ENCODE measurements around the gene UBQLN1. TPM values are rescaled to one million over a fixed set of nuclear protein-coding genes. Genes with fewer than 3 reads are reported as not detected.

UBQLN1 gene
- total and polyA plus RNA-seq, 4 donors, result 26.3 to 140 (median 80.1) TPM

GRCh38 chr9:83671451-83671850, 36.3 kb downstream of the UBQLN1 start:
- Histone ChIP-seq H3K27me3 (ENCODE audit: control insufficient read depth in 3 of 3, insufficient read depth in 3 of 3, low read length in 2 of 3) (no peaks in the 10 kb centered on the region), H3K36me3 (ENCODE audit: control insufficient read depth in 4 of 4, insufficient read depth in 4 of 4, low read length in 4 of 4) (peaks cover 9 to 25% (median 12%) of the 10 kb centered on the region in 4 donors), H3K9me3 (ENCODE audit: control insufficient read depth in 4 of 4, insufficient read depth in 3 of 4, low read length in 3 of 4) (no peaks in the 10 kb centered on the region), H3K4me3 (no peak overlapping the region), H3K27ac (ENCODE audit: low read depth in 1 of 2, low read length in 1 of 2) (no peak overlapping the region), H3K4me1 (ENCODE audit: control insufficient read depth in 5 of 5, insufficient read depth in 5 of 5, low read length in 5 of 5) (no peaks in the 10 kb centered on the region), H3K9ac (ENCODE audit: insufficient read depth in 1 of 2, low read length in 2 of 2) (no peak overlapping the region)
- 46 to 69% methylated on average over 1 of the region's 1 CpG for WGBS, 2 donors
- DNase-seq (no peak), ATAC-seq (ENCODE audit: insufficient read depth, low FRiP score) (no peak)
- no peak for TF ChIP-seq CTCF (IDR thresholded peaks at IDR 0.05; ENCODE audit: control extremely low read depth, extremely low read depth)

GRCh38 chr9:83670381-83670780, 37.4 kb downstream of the UBQLN1 start:
- Histone ChIP-seq H3K27me3 (ENCODE audit: control insufficient read depth in 3 of 3, insufficient read depth in 3 of 3, low read length in 2 of 3) (no peaks in the 10 kb centered on the region), H3K4me3 (no peak overlapping the region), H3K36me3 (ENCODE audit: control insufficient read depth in 4 of 4, insufficient read depth in 4 of 4, low read length in 4 of 4) (peaks cover 6 to 23% (median 15%) of the 10 kb centered on the region in 4 donors), H3K27ac (ENCODE audit: low read depth in 1 of 2, low read length in 1 of 2) (no peak overlapping the region), H3K9me3 (ENCODE audit: control insufficient read depth in 4 of 4, insufficient read depth in 3 of 4, low read length in 3 of 4) (no peaks in the 10 kb centered on the region), H3K4me1 (ENCODE audit: control insufficient read depth in 5 of 5, insufficient read depth in 5 of 5, low read length in 5 of 5) (no peaks in the 10 kb centered on the region), H3K9ac (ENCODE audit: insufficient read depth in 1 of 2, low read length in 2 of 2) (no peak overlapping the region)
- WGBS, 2 donors, result 88 to 91% methylated on average over 5 of the region's 5 CpGs
- ATAC-seq (ENCODE audit: insufficient read depth, low FRiP score) (no peak), DNase-seq (no peak)
- no peak for TF ChIP-seq CTCF (IDR thresholded peaks at IDR 0.05; ENCODE audit: control extremely low read depth, extremely low read depth)

GRCh38 chr9:83669067-83669466, 38.7 kb downstream of the UBQLN1 start:
- no peak overlapping the region for H3K4me3 ChIP-seq
- H3K9ac ChIP-seq (ENCODE audit: insufficient read depth in 1 of 2, low read length in 2 of 2), result no peak overlapping the region
- no peaks in the 10 kb centered on the region for H3K27me3 ChIP-seq (ENCODE audit: control insufficient read depth in 3 of 3, insufficient read depth in 3 of 3, low read length in 2 of 3)
- no peak for DNase-seq
- WGBS, 2 donors, result 100% methylated on average over 1 of the region's 1 CpG
- TF ChIP-seq CTCF (IDR thresholded peaks at IDR 0.05; ENCODE audit: control extremely low read depth, extremely low read depth), result no peak
- H3K27ac ChIP-seq (ENCODE audit: low read depth in 1 of 2, low read length in 1 of 2), result no peak overlapping the region
- H3K4me1 ChIP-seq (ENCODE audit: control insufficient read depth in 5 of 5, insufficient read depth in 5 of 5, low read length in 5 of 5), result no peaks in the 10 kb centered on the region
- H3K9me3 ChIP-seq (ENCODE audit: control insufficient read depth in 4 of 4, insufficient read depth in 3 of 4, low read length in 3 of 4), result no peaks in the 10 kb centered on the region
- no peak for ATAC-seq (ENCODE audit: insufficient read depth, low FRiP score)
- H3K36me3 ChIP-seq (ENCODE audit: control insufficient read depth in 4 of 4, insufficient read depth in 4 of 4, low read length in 4 of 4), result peaks cover 10 to 25% (median 20%) of the 10 kb centered on the region in 4 donors

- no peak for ATAC-seq (ENCODE audit: insufficient read depth, low FRiP score)
- no peak overlapping the region for H3K9ac ChIP-seq (ENCODE audit: insufficient read depth in 1 of 2, low read length in 2 of 2)
- H3K27me3 ChIP-seq (ENCODE audit: control insufficient read depth in 3 of 3, insufficient read depth in 3 of 3, low read length in 2 of 3), result no peaks in the 10 kb centered on the region
- WGBS, 2 donors, result 30 to 42% methylated on average over 5 of the region's 5 CpGs
- no peak for DNase-seq
- peaks cover 12 to 33% (median 22%) of the 10 kb centered on the region in 4 donors for H3K36me3 ChIP-seq (ENCODE audit: control insufficient read depth in 4 of 4, insufficient read depth in 4 of 4, low read length in 4 of 4)
- H3K4me1 ChIP-seq (ENCODE audit: control insufficient read depth in 5 of 5, insufficient read depth in 5 of 5, low read length in 5 of 5), result no peaks in the 10 kb centered on the region
- no peak for TF ChIP-seq CTCF (IDR thresholded peaks at IDR 0.05; ENCODE audit: control extremely low read depth, extremely low read depth)
- H3K4me3 ChIP-seq, result no peak overlapping the region
- H3K27ac ChIP-seq (ENCODE audit: low read depth in 1 of 2, low read length in 1 of 2), result no peak overlapping the region
- H3K9me3 ChIP-seq (ENCODE audit: control insufficient read depth in 4 of 4, insufficient read depth in 3 of 4, low read length in 3 of 4), result no peaks in the 10 kb centered on the region
These were observed 42.1 kb downstream of the UBQLN1 start for GRCh38 chr9:83665580-83666200.
